GM21786 (cell line): ENCODE data around the gene CDKN2D.
"Not testable (repeated sequence)": the region's sequence is repeated elsewhere in the genome, so short reads cannot be mapped to it uniquely, and the experiment has no call there.

Source experiments
- ATAC-seq: cut with Tn5 transposase; IDR thresholded peaks from one replicate; pipeline ENCODE4 v1.9.1; 2021; ENCODE audit not compliant: unreplicated experiment

Gene CDKN2D

DNA sequence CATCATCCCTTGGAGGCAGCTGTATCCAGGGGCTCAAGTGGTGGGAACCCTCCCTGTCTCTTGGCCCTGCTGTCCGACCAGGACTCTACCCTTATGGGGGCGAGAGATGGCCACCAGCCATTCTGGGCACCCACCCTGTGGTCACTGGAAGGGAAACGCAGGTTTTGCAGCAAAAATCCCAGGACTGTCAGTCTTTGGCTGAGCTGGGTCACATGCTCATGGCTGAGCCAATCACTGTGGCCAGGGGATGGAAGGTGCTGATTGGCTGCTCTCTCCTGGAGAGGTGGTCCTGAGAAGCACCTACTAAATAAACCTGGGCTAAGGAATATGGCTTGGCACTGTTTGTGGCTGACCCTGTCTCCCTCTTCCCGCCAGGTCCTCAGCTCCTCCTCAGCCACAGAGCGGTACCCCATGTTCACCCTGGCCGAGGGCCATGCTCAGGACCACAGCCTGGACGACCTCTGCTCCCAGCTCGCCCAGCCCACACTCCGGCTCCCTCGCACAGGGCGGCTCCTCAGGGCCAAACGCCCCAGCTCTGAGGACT lies 16.2 kb downstream of the CDKN2D start:
- ATAC-seq = no peak

- ATAC-seq = no peak
These were observed 17.0 kb downstream of the CDKN2D start for GRCh38 chr19:10551698-10552301.

- not testable (repeated sequence) for ATAC-seq
These were observed 17.8 kb downstream of the CDKN2D start for GRCh38 chr19:10551006-10551405.

GRCh38 chr19:10550336-10550735 lies 18.4 kb downstream of the CDKN2D start:
- ATAC-seq = no peak

DNA sequence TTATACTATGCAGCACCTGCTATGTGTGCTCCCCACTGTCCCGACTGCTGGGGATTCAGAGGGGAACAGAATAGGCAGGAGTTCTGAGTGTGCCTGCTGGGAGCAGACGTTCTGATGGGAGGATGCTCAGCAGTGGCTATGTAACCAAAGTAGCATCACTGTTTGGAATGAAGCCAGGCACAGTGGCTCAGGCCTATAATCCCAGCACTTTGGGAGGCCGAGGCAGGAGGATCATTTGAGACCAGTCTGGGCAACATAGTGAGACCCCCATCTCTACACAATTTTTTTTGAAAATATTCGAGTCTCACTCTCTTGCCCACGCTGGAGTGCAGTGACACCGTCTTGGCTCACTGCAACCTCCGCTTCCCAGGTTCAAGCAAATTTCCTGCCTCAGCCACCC lies 19.0 kb downstream of the CDKN2D start:
- ATAC-seq = no peak

DNA sequence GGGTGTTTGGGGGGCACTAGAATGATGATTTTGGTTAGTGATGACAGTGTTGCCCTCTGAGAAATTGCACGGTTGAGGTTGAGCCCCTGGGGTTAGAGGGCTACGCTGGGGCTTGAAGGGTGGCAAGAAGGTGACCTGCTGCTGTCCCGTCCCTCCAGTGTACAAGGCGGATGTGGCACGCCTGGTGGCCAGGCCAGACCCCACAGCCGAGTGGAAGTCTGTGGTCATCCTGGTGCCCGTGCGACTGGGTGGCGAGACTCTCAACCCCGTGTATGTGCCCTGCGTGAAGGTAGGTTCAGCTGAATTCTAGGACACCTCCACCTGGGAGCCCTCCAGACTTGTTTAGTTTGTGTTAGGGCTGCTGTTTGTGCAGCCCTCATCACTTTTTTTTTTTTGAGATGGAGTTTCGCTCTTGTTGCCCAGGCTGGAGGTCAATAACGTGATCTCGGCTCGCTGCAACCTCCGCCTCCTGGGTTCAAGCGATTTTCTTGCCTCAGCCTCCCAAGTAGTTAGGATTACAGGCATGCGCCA lies 20.0 kb downstream of the CDKN2D start:
- ATAC-seq = no peak

DNA sequence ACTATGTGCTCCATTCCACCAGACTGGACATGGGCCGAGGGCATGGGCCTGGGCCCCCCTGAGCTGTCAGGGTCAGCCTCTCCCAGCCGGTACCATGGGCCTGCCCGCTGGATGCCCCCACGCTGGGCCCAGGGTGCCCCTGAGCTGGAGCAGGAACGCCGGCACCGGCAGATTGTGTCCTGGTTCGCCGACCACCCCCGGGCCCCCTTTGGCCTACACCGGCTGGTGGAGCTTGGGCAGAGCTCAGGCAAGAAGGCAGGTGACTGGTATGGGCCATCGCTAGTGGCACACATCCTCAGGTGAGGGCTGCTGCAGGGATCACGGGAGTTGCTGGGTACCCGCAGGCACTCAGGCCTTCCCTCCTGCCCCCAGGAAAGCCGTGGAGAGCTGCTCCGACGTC lies 22.0 kb downstream of the CDKN2D start:
- no peak for ATAC-seq

DNA sequence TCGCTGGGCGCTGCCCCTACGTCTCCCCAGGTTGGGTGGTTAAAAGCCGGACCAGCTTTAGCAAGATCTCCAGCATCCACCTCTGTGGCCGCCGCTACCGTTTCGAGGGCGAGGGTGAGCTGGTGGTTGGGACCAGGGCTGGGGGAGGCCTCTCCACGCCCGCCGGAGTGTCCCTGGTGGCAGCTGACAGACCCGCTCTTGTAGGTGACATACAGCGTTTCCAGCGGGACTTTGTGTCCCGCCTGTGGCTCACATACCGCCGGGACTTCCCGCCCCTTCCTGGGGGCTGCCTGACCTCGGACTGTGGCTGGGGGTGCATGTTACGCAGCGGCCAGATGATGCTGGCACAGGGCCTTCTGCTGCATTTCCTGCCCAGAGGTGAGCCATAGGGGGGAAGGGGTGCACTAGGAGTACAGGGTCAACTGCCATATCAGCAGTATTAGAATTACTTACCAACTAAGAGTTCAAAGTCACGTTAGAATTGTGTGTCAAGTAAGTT lies 24.0 kb downstream of the CDKN2D start:
- ATAC-seq = no peak

DNA sequence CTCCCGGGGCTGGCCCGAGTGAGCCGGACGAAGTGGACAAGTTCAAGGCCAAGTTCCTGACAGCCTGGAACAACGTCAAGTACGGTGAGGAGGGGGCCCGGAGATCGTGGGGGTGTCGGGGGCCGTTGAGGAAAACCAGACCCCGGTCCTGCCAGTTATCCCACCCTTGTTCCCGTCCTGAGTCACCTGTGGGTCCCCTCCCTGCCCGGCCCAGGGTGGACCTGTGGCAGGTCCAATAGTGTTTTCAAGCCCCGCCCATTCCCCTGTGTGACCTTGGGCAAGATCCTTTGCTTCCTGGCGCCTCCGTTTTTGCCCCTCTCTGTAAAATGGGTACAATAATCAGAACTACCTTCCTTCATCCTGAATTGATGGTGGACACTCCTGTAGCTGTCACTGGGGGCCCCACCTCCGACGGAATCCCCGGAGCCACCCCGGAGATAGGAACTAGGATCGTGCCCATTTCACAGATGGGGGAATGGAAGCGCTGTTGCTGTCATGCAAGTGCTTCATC lies 24.5 kb downstream of the CDKN2D start:
- ATAC-seq = no peak

GRCh38 chr19:10543420-10544241 lies 25.1 kb downstream of the CDKN2D start, which contains the start of gene ATG4D:
TSS of gene ATG4D (plus strand) at chr19:10543904. CDS start at chr19:10544091, 187 bp downstream.
- ATAC-seq = peak; percentile 53

GRCh38 chr19:10543059-10543419 lies 25.7 kb downstream of the CDKN2D start:
- ATAC-seq = no peak

GRCh38 chr19:10539016-10539415 lies 29.8 kb downstream of the CDKN2D start:
- not testable (repeated sequence) for ATAC-seq

GRCh38 chr19:10538204-10538983 lies 30.4 kb downstream of the CDKN2D start:
- no peak for ATAC-seq

GRCh38 chr19:10537668-10538067 lies 31.1 kb downstream of the CDKN2D start:
- no peak for ATAC-seq

DNA sequence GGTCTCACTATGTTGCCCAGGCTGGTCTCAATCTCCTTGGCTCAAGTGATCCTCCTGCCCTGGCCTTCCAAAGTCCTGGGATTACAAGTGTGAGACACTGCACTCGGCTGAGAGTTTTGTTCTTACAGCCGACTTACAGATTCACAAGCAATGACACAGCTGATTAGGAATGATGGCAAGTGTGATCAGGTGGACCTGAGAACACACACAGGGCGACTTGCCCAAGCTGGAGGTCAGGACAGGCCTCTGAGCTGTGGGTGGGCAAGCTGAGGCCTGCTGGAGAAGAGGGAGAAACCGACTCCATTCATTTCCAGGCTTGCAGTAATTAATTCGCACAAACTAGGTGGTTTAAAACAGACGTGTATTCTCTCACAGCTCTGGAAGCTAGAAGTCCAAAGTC lies 33.2 kb downstream of the CDKN2D start:
- no peak for ATAC-seq

DNA sequence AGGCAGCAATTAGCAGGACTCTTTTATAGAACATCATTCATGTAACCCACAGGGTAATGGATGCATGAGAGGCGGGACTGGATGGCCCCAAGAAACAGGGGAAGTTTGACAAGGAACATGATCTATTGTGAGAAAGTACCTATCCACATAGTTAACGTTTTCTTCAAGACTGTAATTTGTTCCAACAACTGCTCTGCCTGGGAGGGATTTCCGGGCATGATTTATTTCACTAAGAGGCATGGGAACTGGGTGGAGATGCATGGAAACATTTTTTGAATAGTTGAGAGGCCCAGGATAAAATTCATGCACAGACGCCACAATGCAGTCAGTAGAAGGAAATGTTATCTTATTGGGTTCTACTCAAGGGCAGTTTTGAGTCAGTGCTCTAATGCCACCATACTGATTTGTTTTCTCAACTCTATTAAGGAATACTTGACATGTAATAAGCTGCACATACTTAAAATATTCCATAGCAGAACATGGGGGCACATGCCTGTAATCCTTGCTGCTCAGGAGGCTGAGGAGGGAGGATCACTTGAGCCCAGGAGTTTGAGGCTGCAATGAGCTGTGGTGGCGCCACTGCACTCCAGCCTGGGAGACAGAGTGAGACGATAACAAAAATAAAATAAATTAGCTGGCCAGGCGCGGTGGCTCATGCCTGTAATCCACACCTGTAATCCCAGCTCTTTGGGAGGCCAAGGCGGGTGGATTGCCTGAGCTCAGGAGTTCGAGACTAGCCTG lies 35.0 kb downstream of the CDKN2D start:
- no peak for ATAC-seq

- no peak for ATAC-seq
These were observed 36.3 kb downstream of the CDKN2D start for GRCh38 chr19:10532457-10532856.

DNA sequence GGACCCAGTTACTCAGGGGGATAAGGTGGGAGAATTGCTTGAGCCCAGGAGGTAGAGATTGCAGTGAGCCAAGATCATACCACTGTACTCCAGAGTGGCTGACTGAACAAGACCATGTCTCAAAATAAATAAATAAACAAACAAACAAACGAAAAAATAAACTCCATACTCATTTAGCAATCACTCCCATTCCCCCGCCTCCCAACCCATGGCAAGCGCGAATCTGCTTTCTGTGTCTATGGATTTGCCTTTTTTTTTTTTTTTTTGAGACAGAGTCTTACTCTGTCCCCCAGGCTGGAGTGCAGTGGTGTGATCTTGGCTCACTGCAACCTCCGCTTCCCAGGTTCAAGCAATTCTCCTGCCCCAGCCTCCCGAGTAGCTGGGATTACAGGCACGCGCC lies 41.9 kb downstream of the CDKN2D start:
- not testable (repeated sequence) for ATAC-seq

DNA sequence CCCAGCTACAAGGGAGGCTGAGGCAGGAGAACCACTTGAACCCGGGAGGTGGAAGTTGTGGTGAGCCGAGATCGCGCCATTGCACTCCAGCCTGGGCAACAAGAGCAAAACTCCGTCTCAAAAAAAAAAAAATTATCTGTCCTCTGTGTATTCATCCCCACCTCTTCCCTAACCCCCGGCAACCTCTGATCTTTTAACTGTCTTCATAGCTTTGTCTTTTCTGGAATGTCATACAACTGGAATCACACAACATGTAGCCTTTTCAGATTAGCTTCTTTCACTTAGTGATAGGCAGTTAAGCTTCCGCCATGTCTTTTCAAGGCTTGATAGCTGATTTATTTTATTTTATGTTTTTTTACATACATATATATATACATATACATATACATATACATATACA lies 43.1 kb downstream of the CDKN2D start:
- no peak for ATAC-seq

DNA sequence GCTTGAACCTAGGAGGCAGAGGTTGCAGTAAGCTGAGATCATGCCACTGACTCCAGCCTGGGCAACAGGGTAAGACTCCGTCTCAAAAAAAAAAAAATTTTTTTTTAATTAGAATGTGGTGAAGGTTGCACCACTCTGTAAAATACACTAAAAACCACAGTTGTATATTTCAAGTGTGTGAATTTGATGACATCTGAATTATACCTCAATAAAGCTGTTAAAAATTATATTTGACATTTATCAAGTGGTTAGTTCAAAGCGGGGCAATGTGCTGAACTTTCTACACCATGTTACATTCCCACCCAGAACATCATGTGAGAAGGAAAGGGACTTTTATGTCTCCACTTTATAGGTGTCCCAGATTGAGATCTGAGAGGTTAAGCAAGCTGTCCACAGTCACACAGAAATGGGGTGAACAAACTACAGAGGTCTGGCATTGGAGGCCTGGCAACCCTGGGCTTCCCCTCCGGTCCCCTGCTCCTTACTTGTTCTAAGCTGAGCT lies 45.6 kb downstream of the CDKN2D start:
- ATAC-seq = no peak
